Measurements from ENCODE around the gene BNIP5.
A peak's percentile ranks its signal among the peaks of the same experiment; 100 is the strongest.

BNIP5 gene, protein sequence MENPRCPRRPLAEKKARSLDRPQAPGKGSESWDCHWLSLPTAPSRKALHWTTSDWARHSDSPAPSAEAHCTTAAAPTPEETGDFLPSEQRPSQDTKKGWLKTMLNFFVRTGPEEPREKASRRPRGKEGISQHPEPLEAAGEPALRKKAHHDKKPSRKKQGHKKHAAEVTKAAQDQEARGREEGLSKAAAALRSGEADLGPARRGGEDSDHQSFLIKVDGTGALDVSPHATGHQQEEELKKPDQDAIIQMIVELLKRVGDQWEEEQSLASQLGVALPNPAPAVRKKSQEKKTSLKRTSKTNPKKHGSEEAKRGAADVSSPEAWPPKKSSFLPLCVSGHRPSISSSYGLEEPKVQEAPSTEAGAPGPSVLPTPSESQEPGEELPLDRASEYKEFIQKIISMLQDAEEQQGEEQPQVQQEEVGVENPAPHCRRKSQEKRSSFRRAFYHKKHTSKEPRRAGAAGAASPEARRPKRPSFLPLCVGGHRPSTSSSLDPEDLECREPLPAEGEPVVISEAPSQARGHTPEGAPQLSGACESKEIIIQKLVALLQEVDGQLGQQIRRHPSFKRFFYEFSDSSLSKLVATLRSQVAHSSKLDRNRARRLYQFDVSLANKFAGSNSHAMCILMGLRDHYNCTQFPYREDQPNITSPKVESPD

DNA sequence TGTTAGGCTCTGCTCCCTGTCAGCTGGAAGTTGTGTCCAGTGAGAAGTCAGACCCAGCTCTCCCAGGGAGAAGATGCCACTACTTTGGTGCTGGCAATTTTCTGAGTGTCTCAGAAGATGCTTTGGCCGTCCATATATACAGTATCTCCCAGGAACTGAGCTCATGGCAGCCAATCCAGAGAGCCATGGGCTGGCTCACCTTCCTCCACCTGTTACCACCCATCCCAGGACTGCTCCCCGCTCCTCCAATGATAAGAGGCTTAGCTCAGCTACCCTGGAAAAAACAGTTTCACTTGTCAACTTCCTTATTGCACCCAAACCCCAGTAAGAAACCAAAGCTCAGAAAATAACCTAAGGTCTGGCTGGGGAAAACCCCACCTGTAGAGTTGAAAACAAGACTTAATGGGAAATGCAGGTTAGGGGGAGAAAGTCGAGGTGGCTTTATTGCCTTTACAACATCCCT, at the start of gene BNIP5:
Gene BNIP5, minus strand, starts transcription at position 110 of the 463 bp plus-strand sequence. CDS start 6,198 bp downstream, outside the sequence.
- no peak for DNase-seq

- DNase-seq = no peak
Observed at GRCh38 chr6:36384095-36384494, 47.4 kb upstream of the BNIP5 start.

DNA sequence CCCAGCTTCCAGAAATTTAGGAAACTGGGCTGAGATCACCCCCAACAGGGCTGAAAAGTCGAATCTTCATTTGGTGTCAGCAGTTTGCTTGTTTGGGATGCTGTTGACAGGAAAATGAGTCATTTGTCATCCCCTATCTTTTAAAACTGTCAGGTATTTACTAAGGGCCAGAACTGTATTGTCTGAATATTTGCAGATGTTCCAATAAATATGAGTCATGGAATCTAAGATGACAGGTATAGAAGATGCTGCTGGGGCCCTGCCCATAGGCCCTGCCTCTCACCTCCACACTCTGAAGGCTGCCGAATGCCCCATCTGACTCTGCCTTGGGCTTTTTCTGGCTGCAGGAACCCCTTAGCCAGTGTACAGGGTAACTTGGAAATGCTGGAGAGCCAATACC, 46.9 kb upstream of the BNIP5 start:
- DNase-seq = no peak

DNA sequence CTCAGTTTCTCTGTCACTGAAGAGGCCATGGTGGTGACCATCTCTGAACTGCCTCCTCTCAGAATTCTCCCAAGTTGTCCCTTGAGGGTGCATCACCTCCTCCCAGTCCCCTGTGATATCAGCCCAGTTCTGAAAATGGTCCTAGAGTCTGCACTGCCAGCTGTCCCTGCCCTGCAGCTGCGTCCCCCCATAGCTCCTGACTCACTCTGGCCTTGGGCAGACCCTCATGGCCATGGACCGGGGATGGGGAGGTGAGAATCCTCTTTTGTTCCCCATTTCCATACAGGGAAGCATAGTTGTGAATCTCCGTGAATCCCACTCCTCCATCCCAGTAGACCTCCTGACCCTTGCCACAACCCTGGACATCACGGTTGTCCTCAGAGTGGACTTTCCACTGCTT, 46.3 kb upstream of the BNIP5 start:
- DNase-seq = no peak

- no peak for DNase-seq
Observed at GRCh38 chr6:36381502-36382389, 45.1 kb upstream of the BNIP5 start.

DNA sequence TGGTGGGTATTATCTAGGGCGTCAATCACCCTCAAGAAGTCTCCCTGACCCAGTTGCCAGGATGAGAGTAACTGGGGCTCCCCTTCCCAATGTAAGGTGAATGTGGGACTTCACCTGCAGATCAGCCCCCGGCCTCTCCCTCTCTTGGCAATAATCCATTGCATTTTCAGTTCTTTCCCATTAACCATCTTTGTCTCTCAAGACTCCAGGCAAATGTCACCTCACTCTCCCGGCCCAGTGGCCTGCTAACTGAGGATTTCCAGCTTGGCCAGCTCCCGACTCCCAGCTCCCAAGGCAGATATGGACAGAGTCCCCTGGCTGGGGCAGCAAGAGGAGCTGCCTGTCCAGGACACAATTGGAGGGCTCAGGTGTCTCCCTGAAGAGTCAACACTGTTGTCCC, 43.5 kb upstream of the BNIP5 start:
- no peak for DNase-seq

GRCh38 chr6:36378936-36379335, 42.2 kb upstream of the BNIP5 start:
- no peak for DNase-seq

GRCh38 chr6:36378243-36378920, 41.7 kb upstream of the BNIP5 start:
- DNase-seq = no peak

DNA sequence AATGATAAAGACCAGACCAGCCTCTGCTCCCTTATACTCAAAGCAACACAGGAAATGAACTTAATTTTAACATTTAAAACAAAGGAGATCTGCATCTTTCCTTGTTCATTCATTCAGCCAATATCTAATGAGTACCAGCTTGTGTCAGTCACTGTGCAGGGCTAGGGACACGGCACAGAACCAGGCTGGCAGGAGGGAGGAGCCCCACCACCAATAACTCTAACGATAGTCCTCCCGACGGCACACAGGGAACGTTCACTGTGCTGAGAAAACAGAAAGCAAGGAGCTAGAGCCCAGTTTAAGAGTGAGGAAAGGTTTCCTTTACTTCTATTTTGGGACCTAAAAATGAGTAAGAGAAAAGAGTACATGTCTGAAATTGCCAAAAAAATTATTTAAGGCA, 40.9 kb upstream of the BNIP5 start:
- no peak for DNase-seq

DNA sequence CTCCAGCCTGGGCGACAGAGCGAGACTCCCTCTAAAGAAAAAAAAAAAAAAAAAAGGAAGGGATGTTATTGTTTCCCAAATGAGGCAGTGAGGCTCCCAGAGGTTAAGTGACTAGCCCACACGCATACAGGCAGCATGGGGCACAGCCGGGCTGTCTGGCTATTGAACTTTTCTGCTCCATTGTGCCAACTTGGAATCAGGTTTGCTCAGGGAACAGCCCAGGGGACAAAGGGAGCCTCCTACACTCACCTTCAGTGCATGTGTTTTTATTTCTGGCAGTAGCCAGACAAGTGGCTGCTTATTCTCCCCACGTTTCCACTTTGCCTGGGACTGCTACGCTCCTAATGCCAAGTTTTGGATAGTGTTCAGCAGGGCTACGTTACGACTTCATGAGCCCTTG, 40.1 kb upstream of the BNIP5 start:
- no peak for DNase-seq

DNA sequence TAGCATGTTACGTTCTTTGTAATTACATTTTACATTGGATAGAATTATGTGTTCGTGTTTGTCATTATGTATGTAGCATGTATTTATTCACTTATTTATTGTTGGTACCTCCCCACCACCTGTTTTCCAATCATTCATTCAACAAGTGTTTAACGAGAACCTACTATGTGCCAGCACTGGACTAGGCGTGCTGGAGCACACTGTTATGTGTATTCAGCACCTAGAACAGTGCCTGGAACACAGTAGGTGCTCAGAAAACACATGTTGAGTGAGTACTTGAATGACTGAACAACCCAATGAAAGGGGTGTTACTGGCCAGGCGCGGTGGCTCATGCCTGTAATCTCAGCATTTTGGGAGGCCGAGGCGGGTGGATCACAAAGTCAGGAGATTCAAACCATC, 39.5 kb upstream of the BNIP5 start:
- DNase-seq = no peak

DNA sequence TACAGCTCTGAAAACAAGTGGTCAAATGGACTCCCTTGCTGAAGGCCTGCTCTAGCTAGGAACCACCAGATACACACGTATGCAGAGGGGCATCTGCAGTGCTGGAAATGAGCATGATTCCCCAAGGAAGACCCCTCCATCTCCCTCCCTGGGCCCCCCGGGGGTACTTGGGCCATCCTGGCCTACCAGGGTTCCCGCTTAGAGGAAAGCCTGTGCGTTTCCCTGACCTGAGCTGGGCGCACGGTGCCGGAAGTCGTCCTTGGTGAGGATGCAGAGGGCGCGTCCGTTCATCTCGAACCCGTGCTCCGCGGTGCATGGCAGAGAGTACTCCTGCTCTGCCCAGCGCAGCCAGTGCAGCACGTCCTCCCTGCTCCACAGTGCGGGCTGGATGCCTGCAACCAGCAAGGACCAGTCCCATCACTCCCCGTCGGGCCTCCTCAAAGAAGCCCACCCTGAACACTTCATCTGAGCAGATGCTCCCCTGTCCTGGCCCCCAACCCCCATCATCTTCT, 39.0 kb upstream of the BNIP5 start:
- DNase-seq = no peak

- DNase-seq = no peak
Observed at GRCh38 chr6:36374972-36375371, 38.3 kb upstream of the BNIP5 start.

GRCh38 chr6:36374194-36374593, 37.5 kb upstream of the BNIP5 start:
- DNase-seq = no peak

DNA sequence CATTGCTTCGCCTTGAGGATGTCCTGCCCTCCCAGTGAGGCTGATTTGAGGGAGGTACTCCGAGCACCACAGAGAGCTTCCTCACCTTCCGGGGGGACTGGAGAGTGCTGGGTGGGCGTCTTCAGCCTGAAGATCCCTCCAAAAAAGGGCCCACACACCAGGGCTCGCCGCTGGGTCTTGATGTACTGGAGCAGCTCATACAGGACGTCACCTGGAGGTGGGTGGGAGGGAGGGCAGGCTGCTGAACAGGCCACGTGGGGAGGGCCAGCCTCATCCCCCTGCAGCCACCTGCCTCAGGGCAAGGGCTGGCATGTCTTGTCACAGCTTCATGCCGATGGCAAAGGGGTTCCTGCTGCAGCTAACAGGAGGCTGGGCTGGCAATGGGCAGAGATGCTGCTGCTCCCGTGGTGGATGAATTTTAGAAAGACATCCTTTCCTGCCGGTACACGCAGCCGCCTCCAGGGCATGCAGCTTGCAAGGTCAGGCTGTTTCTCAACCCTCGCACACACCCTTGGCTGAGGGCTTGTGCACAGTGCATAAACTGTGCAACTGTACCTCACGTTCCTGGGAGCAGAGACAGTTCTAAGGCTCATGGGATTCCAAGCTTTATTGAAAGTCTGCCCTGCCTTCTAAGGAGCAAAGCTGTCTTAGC, 36.8 kb upstream of the BNIP5 start:
- no peak for DNase-seq

DNA sequence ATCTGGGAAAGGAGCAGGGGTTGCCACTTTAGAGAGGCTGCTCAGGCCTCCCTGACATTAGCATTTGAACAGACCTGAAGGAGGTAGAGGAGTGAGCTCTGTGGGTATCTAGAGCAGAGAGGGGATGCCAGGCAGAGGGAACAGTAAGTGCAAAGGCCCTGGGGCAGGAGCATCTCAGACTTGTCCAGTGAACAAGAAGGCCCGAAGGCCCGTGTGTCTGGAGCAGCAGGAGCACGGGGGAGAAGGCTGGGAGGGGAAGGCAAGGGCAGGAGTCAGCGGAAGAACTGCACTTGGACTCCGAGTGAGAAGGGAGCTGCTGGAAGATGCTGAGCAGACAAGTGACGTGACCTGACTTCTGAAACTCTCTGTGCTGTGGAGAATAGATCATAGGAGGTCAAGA, 35.4 kb upstream of the BNIP5 start:
- DNase-seq = no peak

- no peak for DNase-seq
Observed at GRCh38 chr6:36371211-36371610, 34.5 kb upstream of the BNIP5 start.

GRCh38 chr6:36370638-36371037, 34.0 kb upstream of the BNIP5 start:
- no peak for DNase-seq

- DNase-seq = peak; percentile 38
Observed at GRCh38 chr6:36368921-36369865, 32.5 kb upstream of the BNIP5 start.

DNA sequence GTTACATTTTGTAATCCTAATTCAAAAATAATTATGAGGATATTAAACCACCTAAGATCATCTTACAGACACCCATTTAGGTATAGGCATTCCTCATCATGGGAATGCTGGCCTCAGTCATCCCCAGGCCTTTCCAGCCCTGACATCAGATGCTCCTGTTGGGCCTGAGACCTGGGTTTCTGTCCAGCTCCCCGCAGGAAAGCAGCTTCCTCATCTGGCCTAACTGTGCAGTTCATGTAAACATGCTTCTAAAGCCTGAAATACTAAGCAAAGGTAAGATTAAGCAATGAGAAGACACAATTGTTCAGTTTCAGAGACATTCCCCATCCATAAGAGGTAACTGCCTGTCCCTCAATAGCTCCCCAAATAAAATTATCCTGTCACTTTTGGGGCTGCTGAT, 31.7 kb upstream of the BNIP5 start:
- DNase-seq = no peak

- DNase-seq = no peak
Observed at GRCh38 chr6:36367743-36368142, 31.1 kb upstream of the BNIP5 start.

Measured in SHP77 treated with DMSO at 0.1 percent for 48 hours (cell line).